Amniotic epithelial cell (primary cell): ENCODE results near the gene NFE2L2.
"Not testable (repeated sequence)": the region's sequence is repeated elsewhere in the genome, so short reads cannot be mapped to it uniquely, and the experiment has no call there.

Experiments
- DNase-seq: peaks from one replicate; pipeline ENCODE4 v3.0.0-alpha.2; 2010; ENCODE audit warnings: low read depth

NFE2L2 gene

DNA sequence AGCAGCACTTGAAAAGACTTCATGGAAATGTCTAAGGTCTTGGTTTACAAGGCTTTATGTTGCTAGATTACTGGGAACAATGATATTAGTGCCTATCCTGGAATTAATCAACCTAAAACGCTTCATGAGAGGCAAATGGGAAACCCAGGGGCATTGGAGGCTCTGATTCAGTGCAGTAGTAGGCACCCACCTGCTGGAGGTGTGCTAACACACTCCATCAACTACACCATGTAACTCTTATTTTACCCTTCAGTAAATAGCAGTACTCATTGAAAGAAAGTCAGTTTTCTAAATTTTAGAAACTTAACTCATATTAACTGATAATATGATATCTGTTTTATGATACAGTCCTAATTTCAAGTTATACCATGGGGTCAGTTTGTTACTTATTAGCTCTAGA is 69.3 kb downstream of the NFE2L2 start:
- DNase-seq, result no peak

DNA sequence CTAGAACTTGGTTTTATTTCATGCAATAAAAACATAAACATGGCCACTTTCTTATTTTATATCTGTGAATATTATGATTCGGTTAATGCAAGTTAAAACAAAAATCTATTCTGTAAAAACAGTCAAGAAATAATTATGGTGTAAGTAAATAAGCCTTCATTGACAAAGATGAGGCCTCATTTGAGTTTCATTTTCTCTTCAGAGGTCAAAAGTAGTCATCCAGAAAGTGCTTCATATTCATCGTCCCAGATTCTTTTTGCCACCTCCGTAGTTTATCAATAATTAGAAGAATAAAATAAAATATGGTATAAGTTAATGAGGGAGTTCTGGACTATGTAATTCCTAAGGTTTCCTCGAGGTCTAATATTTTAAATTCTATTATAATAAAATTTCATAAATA is 71.3 kb downstream of the NFE2L2 start:
- no peak for DNase-seq

- DNase-seq, result no peak
Observed at GRCh38 chr2:177192788-177193187, 71.7 kb downstream of the NFE2L2 start.

DNA sequence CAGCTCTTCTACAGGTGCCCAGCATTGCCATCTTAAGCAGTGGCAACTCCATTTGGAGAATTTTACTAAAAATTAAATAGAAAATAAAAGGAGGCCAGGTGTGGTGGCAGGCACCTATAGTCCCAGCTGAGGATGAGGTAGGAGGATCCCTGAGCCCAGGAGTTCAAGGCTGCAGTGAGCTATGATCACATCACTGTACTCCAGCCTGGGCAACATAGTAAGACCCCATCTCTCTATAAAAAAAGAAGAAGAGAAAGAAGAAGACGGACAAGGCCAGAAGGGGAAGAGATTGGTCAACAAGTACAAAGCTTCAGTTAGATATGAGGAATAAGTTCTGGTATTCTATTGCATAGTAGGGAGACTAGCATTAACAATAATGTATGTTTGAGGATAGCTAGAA is 73.6 kb downstream of the NFE2L2 start:
- no peak for DNase-seq

DNA sequence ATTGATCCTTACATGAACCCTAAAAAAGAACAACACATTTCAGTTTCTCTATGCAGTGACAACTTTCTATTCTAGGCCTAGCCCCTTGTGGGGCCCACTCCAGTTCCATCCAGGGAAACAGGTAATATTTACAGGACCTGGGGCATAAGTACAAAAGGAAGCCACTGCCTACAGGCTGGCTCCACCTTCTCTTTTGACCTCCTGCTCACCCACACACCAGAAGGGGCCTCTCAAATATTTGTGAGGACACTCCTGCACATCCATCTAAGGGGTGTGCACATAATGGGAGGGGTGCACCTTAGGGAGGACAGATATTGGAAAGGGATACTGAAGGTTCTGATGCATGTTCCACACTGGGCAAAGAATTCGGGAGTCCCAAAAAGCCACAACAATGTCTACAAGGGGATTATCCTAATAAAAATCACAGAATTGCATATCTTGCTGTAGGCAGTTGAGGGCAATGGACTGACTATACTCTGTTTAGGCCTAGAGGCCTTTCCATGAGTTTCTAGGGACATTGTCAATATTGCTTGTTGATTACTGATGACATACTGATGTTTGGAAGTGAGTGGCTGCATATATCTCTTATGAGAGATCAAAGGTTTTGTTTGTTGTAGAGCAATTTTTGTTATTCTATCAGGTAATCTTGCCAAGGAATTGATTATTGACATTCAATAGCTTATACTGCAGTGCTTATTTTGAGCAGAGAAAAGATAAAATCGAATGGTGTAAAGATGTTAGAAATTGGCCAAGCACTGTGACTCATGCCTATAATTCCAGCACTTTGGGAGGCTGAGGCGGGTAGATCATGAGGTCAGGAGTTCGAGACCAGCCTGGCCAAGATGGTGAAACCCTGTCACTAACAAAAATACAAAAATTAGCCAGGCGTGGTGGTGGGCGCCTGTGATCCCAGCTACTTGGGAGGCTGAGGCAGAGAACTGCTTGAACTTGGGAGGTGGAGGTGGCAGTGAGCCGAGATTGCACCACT is 75.8 kb downstream of the NFE2L2 start:
- no peak for DNase-seq

DNA sequence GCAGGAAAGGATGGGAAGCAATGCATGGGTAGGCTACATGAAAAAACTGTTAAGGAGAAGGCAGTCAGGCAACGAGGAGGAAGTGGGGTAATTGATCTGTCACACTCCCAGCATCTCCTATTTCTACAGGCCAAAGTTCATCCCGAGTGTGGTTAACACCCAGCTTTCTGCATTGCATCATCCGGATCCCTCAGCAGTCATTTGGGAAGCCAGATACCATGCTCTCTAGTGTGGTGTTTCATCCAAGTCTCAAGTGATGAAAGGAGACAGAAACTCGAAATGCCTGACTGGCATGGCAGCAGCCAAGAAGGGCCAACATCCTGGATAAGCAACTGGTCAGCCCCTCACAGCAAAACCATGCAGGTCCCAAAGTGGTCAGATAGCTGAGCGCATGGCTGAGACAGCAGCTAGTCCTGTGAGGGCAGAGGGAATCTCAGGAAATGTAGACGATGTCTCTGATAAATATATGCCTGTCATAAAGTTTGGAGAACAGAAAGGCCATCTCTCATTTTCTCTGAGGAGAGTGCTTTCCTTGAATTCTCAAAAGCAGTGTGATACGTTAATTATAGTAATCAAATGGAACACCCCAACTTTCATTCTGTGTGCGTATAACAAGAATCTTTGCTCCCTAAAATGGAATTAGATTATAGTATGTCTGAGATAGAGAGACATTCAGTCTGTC is 76.8 kb downstream of the NFE2L2 start:
- DNase-seq, result no peak

DNA sequence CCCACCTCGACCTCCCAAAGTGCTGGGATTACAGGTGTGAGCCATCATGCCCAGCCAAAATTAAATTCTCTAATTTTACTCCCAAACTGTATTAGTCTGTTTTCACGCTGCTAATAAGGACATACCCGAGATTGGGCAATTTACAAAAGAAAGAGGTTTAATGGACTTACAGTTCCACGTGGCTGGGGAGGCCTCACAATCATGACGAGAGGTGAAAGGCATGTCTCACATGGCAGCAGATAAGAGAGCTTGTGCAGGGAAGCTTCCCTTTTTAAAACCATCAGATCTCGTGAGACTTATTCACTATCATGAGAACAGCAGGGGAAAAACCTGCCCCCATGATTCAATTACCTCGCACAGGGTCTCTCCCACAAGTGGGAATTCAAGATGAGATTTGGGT is 78.5 kb downstream of the NFE2L2 start:
- not testable (repeated sequence) for DNase-seq

DNA sequence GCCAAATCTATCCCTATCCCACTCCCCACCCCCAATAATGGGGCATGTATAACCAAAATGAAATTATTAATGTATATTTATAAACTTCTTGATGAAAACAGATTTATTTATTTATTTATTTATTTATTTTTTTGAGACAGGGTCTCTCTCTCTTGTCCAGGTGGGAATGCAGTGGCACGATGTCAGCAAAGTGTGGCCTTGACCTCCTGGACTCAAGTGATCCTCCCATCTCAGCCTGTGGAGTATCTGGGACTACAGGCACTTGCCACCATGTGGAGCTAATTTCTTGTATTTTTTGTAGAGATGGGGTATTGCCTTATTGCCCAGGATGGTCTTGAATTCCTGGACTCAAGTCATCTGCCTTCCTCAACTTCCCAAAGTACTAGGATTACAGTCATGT is 79.9 kb downstream of the NFE2L2 start:
- DNase-seq, result no peak

GRCh38 chr2:177183860-177184259 is 80.7 kb downstream of the NFE2L2 start:
- DNase-seq, result peak; percentile 53
